NAMALWA (cell line): Measurements from ENCODE around the gene NUCB1.
"Not testable (repeated sequence)": the region's sequence is repeated elsewhere in the genome, so short reads cannot be mapped to it uniquely, and the experiment has no call there.

ENCODE experiments used
- DNase-seq: peaks from one replicate; pipeline ENCODE4 v3.0.0-alpha.2; 2015; ENCODE audit warnings: low spot score

NUCB1 gene

GRCh38 chr19:48874303-48875135 is 25.6 kb upstream of the NUCB1 start:
- peak; percentile 41 for DNase-seq

GRCh38 chr19:48876043-48876981 is 23.8 kb upstream of the NUCB1 start:
- peak; percentile 87 for DNase-seq

GRCh38 chr19:48877855-48878195 is 22.3 kb upstream of the NUCB1 start:
- DNase-seq = peak; percentile 46

- DNase-seq = peak; percentile 39
Measured at GRCh38 chr19:48878196-48879024, 21.7 kb upstream of the NUCB1 start.

- DNase-seq = no peak
Measured at GRCh38 chr19:48879025-48879637, 21.0 kb upstream of the NUCB1 start.

- not testable (repeated sequence) for DNase-seq
Measured at GRCh38 chr19:48879696-48880095, 20.4 kb upstream of the NUCB1 start.

GRCh38 chr19:48881741-48882657 is 18.1 kb upstream of the NUCB1 start:
- DNase-seq = peak; percentile 69

GRCh38 chr19:48883726-48884125 is 16.4 kb upstream of the NUCB1 start:
- no peak for DNase-seq

GRCh38 chr19:48887861-48888612 is 12.1 kb upstream of the NUCB1 start:
- no peak for DNase-seq

GRCh38 chr19:48889496-48889895 is 10.6 kb upstream of the NUCB1 start:
- DNase-seq = not testable (repeated sequence)

GRCh38 chr19:48890551-48890950 is 9.6 kb upstream of the NUCB1 start:
- DNase-seq = no peak

GRCh38 chr19:48895226-48895625 is 4.9 kb upstream of the NUCB1 start:
- DNase-seq = no peak

GRCh38 chr19:48896191-48896720 is 3.9 kb upstream of the NUCB1 start:
- DNase-seq = peak; percentile 55

- DNase-seq = no peak
Measured at GRCh38 chr19:48897181-48897580, 2.9 kb upstream of the NUCB1 start.

- DNase-seq = not testable (repeated sequence)
Measured at GRCh38 chr19:48899386-48899749, 744 bp upstream of the NUCB1 start.

- DNase-seq = peak; percentile 57
Measured at GRCh38 chr19:48900477-48901406, 630 bp downstream of the NUCB1 start.

- not testable (repeated sequence) for DNase-seq
Measured at GRCh38 chr19:48902291-48902690, 2.2 kb downstream of the NUCB1 start.

- not testable (repeated sequence) for DNase-seq
Measured at GRCh38 chr19:48903788-48904187, 3.7 kb downstream of the NUCB1 start.
